Brain microvascular endothelial cell (primary cell): ENCODE results near the gene RPS25.
"Not testable (repeated sequence)": the region's sequence is repeated elsewhere in the genome, so short reads cannot be mapped to it uniquely, and the experiment has no call there.

Source experiments
- DNase-seq: peaks from one replicate; pipeline ENCODE4 v3.0.0-alpha.2; 2020
- H3K27ac ChIP-seq: fragments of 250-450 bp; sonication (Bioruptor Pico); 2 replicates; pipeline ENCODE4 v1.5.1; 2020; ENCODE audit warnings: mild to moderate bottlenecking, moderate library complexity
- H3K27me3 ChIP-seq: fragments of 250-450 bp; sonication (Bioruptor Pico); replicated peaks from 2 replicates; pipeline ENCODE4 v1.5.1; 2020; ENCODE audit warnings: mild to moderate bottlenecking
- H3K36me3 ChIP-seq: fragments of 250-450 bp; sonication (Bioruptor Pico); replicated peaks from 2 replicates; pipeline ENCODE4 v1.5.1; 2020; ENCODE audit warnings: mild to moderate bottlenecking
- H3K4me3 ChIP-seq: 2 replicates; pipeline ENCODE4 v1.5.1; 2011; ENCODE audit warnings: low read depth, mild to moderate bottlenecking, control low read depth, low read length, moderate library complexity
- CTCF ChIP-seq: IDR thresholded peaks from 2 replicates; pipeline ENCODE4 v1.5.1; 2011; ENCODE audit warnings: low read depth, mild to moderate bottlenecking, moderate library complexity, low read length, control low read depth, inconsistent platforms; ENCODE audit errors: missing control alignments
- in situ Hi-C: cut with HindIII; loops from 2 replicates; pipeline ENCODE4 v1.10.0; 2017; ENCODE audit warnings: low sequenced_read_pairs, low pct_ligation_motif_present

The RPS25 gene

GRCh38 chr11:119042927-119043326 lies 24.8 kb upstream of the RPS25 start:
- Histone ChIP-seq H3K36me3 (peaks cover 32% of the 10 kb centered on the region), H3K27me3 (no peaks in the 10 kb centered on the region), H3K27ac (no peak overlapping the region), H3K4me3 (no peak overlapping the region)
- no peak for TF ChIP-seq CTCF
- in situ Hi-C loops, result no loop called here
- no peak for DNase-seq

- DNase-seq, result no peak
- no peak overlapping the region for H3K27ac ChIP-seq
These were observed 23.8 kb upstream of the RPS25 start for GRCh38 chr11:119041821-119042514.

GRCh38 chr11:119039471-119039870 lies 21.3 kb upstream of the RPS25 start:
- H3K27ac ChIP-seq, H3K4me3 ChIP-seq, in situ Hi-C loops, H3K27me3 ChIP-seq, DNase-seq, H3K36me3 ChIP-seq: not testable (repeated sequence)

More at GRCh38 chr11:119041821-119042514, 23.8 kb upstream of the RPS25 start:
- in situ Hi-C loops, result no loop called here
- no peak overlapping the region for H3K4me3 ChIP-seq
- peaks cover 23% of the 10 kb centered on the region for H3K36me3 ChIP-seq
- no peaks in the 10 kb centered on the region for H3K27me3 ChIP-seq
- TF ChIP-seq CTCF, result no peak

- TF ChIP-seq CTCF, result no peak
- no peaks in the 10 kb centered on the region for H3K27me3 ChIP-seq
- in situ Hi-C loops, result no loop called here
- no peaks in the 10 kb centered on the region for H3K36me3 ChIP-seq
- H3K4me3 ChIP-seq, result no peak overlapping the region
- no peak for DNase-seq
- H3K27ac ChIP-seq, result no peak overlapping the region
These were observed 20.7 kb upstream of the RPS25 start for GRCh38 chr11:119038884-119039283.

GRCh38 chr11:119034813-119035212 lies 16.7 kb upstream of the RPS25 start:
- no peak for TF ChIP-seq CTCF
- Histone ChIP-seq H3K27ac (no peak overlapping the region), H3K4me3 (no peak overlapping the region), H3K27me3 (no peaks in the 10 kb centered on the region), H3K36me3 (no peaks in the 10 kb centered on the region)
- in situ Hi-C loops, result no loop called here
- no peak for DNase-seq

GRCh38 chr11:119033421-119033820 lies 15.3 kb upstream of the RPS25 start:
- DNase-seq, H3K27ac ChIP-seq, H3K36me3 ChIP-seq, H3K27me3 ChIP-seq, H3K4me3 ChIP-seq, in situ Hi-C loops: not testable (repeated sequence)

GRCh38 chr11:119031912-119032280 lies 13.8 kb upstream of the RPS25 start:
- no peak for TF ChIP-seq CTCF
- DNase-seq, result no peak
- no peak overlapping the region for H3K27ac ChIP-seq
- H3K27me3 ChIP-seq, result no peaks in the 10 kb centered on the region
- in situ Hi-C loops, result no loop called here
- no peaks in the 10 kb centered on the region for H3K36me3 ChIP-seq
- no peak overlapping the region for H3K4me3 ChIP-seq
